Endothelial cell of umbilical vein (primary cell): ENCODE measurements around the gene CHRNA5. TPM values are rescaled to one million over a fixed set of nuclear protein-coding genes. Genes with fewer than 3 reads are reported as not detected.
"Not testable (repeated sequence)": the region's sequence is repeated elsewhere in the genome, so short reads cannot be mapped to it uniquely, and the experiment has no call there.

Source experiments
- BruUV-seq: library from RNA; stranded (reverse); fragments of 400-500 nt; replicated peaks from 2 replicates; lab custom pipeline; 2021; lab: Mats Ljungman, UMichigan
- CTCF ChIA-PET: fragments of 300-600, 350-600 bp; sonication (Branson Sonifier 250); formaldehyde crosslinking; loops from one replicate; lab custom pipeline; 2021; ENCODE audit warnings: antibody characterized with exemption, inconsistent platforms; lab: Charles Lee
- POLR2A ChIA-PET: fragments of 300-600, 350-600 bp; sonication (Branson Sonifier 250); formaldehyde crosslinking; loops from one replicate; lab custom pipeline; 2021; ENCODE audit warnings: antibody characterized with exemption, inconsistent platforms; lab: Charles Lee
- DNase-seq: peaks from one replicate; pipeline ENCODE4 v3.0.0-alpha.2; 2011; ENCODE audit warnings: low read depth, low spot score
- FAIRE-seq: peaks from 2 replicates; lab custom pipeline; 2011; peaks lifted over from hg19 to GRCh38; lab: Jason Lieb, UNC
- H2AFZ ChIP-seq: 2 replicates; pipeline ENCODE4 v1.6.0; 2012; ENCODE audit warnings: low read depth, low read length, control low read depth, inconsistent platforms
- H3K27ac ChIP-seq: 2 replicates; pipeline ENCODE4 v1.5.1; 2011; ENCODE audit warnings: low read depth, mild to moderate bottlenecking, control low read depth, low read length, moderate library complexity; ENCODE audit not compliant: insufficient read depth
- H3K27me3 ChIP-seq, 2 experiments: 2 replicates each; pipeline versions ENCODE4 v1.6.0 to v1.6.1; 2011; ENCODE audit warnings: low read length in 2 of 2, mixed read lengths in 1 of 2; ENCODE audit not compliant: control insufficient read depth in 2 of 2, insufficient read depth in 2 of 2
- H3K36me3 ChIP-seq, 2 experiments: 2 replicates in 1 of 2; 3 replicates in 1 of 2; pipeline ENCODE4 v1.5.1; 2011; ENCODE audit warnings: low read length in 2 of 2, mild to moderate bottlenecking in 1 of 2, moderate library complexity in 1 of 2; ENCODE audit not compliant: control insufficient read depth in 2 of 2, insufficient read depth in 2 of 2; ENCODE audit errors: extremely low read depth in 1 of 2
- H3K4me1 ChIP-seq: 3 replicates; pipeline ENCODE4 v1.5.1; 2011; ENCODE audit warnings: mild to moderate bottlenecking, low read length; ENCODE audit not compliant: control insufficient read depth, insufficient read depth; ENCODE audit errors: extremely low read depth
- H3K4me2 ChIP-seq: 2 replicates; pipeline ENCODE4 v1.6.1; 2011; ENCODE audit warnings: low read length, control low read depth, mixed read lengths; ENCODE audit not compliant: insufficient read depth
- H3K4me3 ChIP-seq, 3 experiments: fragments of 200-600 bp in 1 of 3; sonication (generic), shearing (Covaris generic) in 1 of 3; replicated peaks in 1 of 3; 2 replicates each; pipeline ENCODE4 v1.5.1; 2011 to 2016; ENCODE audit warnings: control low read depth in 3 of 3, low read length in 3 of 3, mild to moderate bottlenecking in 2 of 3, inconsistent platforms in 1 of 3, low read depth in 1 of 3, moderate library complexity in 1 of 3; ENCODE audit not compliant: insufficient read depth in 1 of 3
- H3K79me2 ChIP-seq: 2 replicates; pipeline ENCODE4 v1.6.0; 2012; ENCODE audit warnings: low read length, inconsistent platforms; ENCODE audit not compliant: control insufficient read depth, insufficient read depth
- H3K9ac ChIP-seq: replicated peaks from 2 replicates; pipeline ENCODE3; 2011; ENCODE audit warnings: low read length, control low read depth; ENCODE audit not compliant: insufficient read depth; ENCODE audit errors: extremely low read depth
- H3K9me1 ChIP-seq: replicated peaks from 3 replicates; pipeline ENCODE4 v1.6.0; 2011; ENCODE audit warnings: mild to moderate bottlenecking, low read length; ENCODE audit not compliant: control insufficient read depth, insufficient read depth; ENCODE audit errors: extremely low read depth
- H3K9me3 ChIP-seq: replicated peaks from 2 replicates; pipeline ENCODE4 v1.5.1; 2012; ENCODE audit warnings: low read length, inconsistent platforms; ENCODE audit not compliant: control insufficient read depth, insufficient read depth
- H4K20me1 ChIP-seq: replicated peaks from 2 replicates; pipeline ENCODE3; 2011; ENCODE audit warnings: mild to moderate bottlenecking, low read length; ENCODE audit not compliant: control insufficient read depth, insufficient read depth; ENCODE audit errors: extremely low read depth
- CTCF ChIP-seq, 2 donors: IDR thresholded peaks; 1 replicate in 1 of 2; 2 replicates in 1 of 2; pipeline ENCODE4 v1.5.1; 2011; ENCODE audit warnings: low read length in 2 of 2, mild to moderate bottlenecking in 2 of 2, moderate library complexity in 2 of 2, control low read depth in 1 of 2, inconsistent platforms in 1 of 2, low read depth in 1 of 2; ENCODE audit not compliant: insufficient read depth in 1 of 2; ENCODE audit errors: extremely low read depth in 1 of 2
- EZH2 ChIP-seq: IDR thresholded peaks from 2 replicates; pipeline ENCODE4 v1.6.1; 2012; ENCODE audit warnings: borderline replicate concordance, low read depth, mild to moderate bottlenecking, moderate library complexity, low read length, inconsistent platforms; ENCODE audit not compliant: severe bottlenecking
- FOS ChIP-seq: IDR thresholded peaks from 2 replicates; pipeline ENCODE4 v1.6.1; 2011; ENCODE audit warnings: mild to moderate bottlenecking, low read length, moderate library complexity, borderline replicate concordance; ENCODE audit not compliant: insufficient read depth
- GATA2 ChIP-seq: IDR thresholded peaks from 2 replicates; pipeline ENCODE4 v1.7.0; 2011; ENCODE audit warnings: low read depth, mild to moderate bottlenecking, moderate library complexity, mixed read lengths, low read length; ENCODE audit not compliant: insufficient read length, insufficient read depth
- JUN ChIP-seq: IDR thresholded peaks from 2 replicates; pipeline ENCODE4 v1.6.1; 2011; ENCODE audit warnings: borderline replicate concordance, low read depth; ENCODE audit not compliant: insufficient read length, insufficient read depth
- MAX ChIP-seq: IDR thresholded peaks from 2 replicates; pipeline ENCODE4 v1.6.1; 2011; ENCODE audit not compliant: insufficient read depth, insufficient read length
- MYC ChIP-seq: IDR thresholded peaks from one replicate; pipeline ENCODE4 v1.6.1; 2011; ENCODE audit warnings: mild to moderate bottlenecking, low read depth, low read length
- POLR2A ChIP-seq: IDR thresholded peaks from 2 replicates; pipeline ENCODE4 v1.6.1; 2012; ENCODE audit warnings: low read depth, mild to moderate bottlenecking, control low read depth, low read length
- POLR2AphosphoS5 ChIP-seq: IDR thresholded peaks from 2 replicates; pipeline ENCODE4 v1.6.1; 2012; ENCODE audit warnings: low read depth, mild to moderate bottlenecking, control low read depth, low read length, moderate library complexity; ENCODE audit not compliant: insufficient read depth
- dilution Hi-C: fragments of 300-500 bp; cut with MboI; formaldehyde crosslinking; loops from one replicate; pipeline ENCODE4 v1.15.0; 2019; ENCODE audit warnings: low sequenced_read_pairs; ENCODE audit not compliant: extremely low pct_ligation_motif_present
- intact Hi-C: fragments of 100-400 bp; cut with micrococcal nuclease; formaldehyde crosslinking; loops from one replicate; pipeline ENCODE4 v1.10.0; 2022
- polyA plus RNA-seq, 4 experiments: library from polyadenylated mRNA; depleted of rRNA in 3 of 4; stranded (reverse) in 3 of 4; unstranded in 1 of 4; fragments of >200 nt; gene quantifications; 2 replicates each; pipeline versions ENCODE4 v1.2.1 to v1.2.3, GENCODE V29; 2011 to 2012; ENCODE audit warnings: missing spikeins in 1 of 4
- total RNA-seq: library from RNA; stranded (reverse); gene quantifications from 2 replicates; pipeline ENCODE4 v1.2.3, GENCODE V29; 2021

Gene CHRNA5
- total and polyA plus RNA-seq, 2 donors (not counting 3 experiments of a cell fraction or from before 2014, with no cell fraction given) = 6.4 to 12.7 TPM

DNA sequence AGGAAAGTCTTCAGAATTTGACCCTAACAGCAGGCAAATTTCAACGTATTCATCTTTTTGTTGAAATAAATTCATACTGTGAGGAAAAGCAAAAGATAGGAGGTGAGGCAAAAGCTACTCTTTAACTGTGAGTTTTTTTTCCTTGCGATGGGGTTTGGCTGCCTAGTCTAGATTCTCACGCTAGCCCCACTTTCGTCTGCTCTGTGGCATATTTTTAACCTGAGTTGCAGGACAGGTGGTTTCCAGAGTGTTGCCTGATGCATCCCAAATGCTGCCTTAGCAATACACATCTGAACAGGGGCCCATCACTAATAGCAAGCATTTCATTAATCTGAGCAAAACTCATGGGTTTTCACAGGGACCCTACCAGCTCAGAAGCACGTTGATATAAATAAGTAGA is 13.4 kb upstream of the CHRNA5 start:
- Histone ChIP-seq H3K27me3 (no peaks in the 10 kb centered on the region), H3K36me3 (peaks cover 13 to 15% of the 10 kb centered on the region in 2 experiments), H3K9me3 (no peaks in the 10 kb centered on the region), H4K20me1 (no peaks in the 10 kb centered on the region), H3K27ac (no peak overlapping the region), H3K4me2 (no peak overlapping the region), H3K9me1 (no peaks in the 10 kb centered on the region), H3K79me2 (no peaks in the 10 kb centered on the region), H3K4me3 (no peak overlapping the region), H3K4me1 (no peaks in the 10 kb centered on the region), H2AFZ (no peak overlapping the region), H3K9ac (no peak overlapping the region)
- ChIA-PET CTCF (interaction anchor here (2.2 kb wide), 1 partner anchor 14 kb away, joined by 8 read pairs; the partner anchor contains the start of gene CHRNA5), POLR2A (no interaction called here)
- dilution Hi-C loops = no loop called here
- no peak for TF ChIP-seq GATA2
- TF ChIP-seq MYC = no peak
- intact Hi-C loops = no loop called here
- DNase-seq (no peak), FAIRE-seq (no peak)
- no TSS peak for BruUV-seq

DNA sequence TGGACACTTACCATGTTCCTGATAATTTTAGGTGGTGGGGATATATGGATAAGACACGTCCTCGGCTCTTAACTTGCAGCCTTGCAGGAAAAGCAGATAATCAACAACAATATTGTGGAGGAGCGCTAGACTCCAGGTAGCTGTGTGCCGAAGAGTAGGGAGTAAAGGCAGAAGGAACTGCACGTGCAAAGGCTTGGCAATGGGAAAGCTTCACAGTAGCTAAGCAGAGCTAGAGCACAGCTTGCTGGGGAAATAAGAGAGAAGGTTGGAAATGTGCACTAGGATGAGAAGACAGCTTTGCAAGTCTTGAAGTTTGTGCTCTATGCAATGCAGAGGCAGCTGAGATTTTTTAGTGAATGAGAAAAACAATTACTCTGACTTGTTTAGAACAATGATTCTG is 12.7 kb upstream of the CHRNA5 start:
- TF ChIP-seq FOS (no peak), POLR2AphosphoS5 (no peak), MAX (no peak), JUN (no peak), GATA2 (no peak), MYC (no peak), POLR2A (no peak), EZH2 (no peak), CTCF (IDR thresholded peaks at IDR 0.05; ENCODE audit: extremely low read depth in 1 of 2, insufficient read depth in 1 of 2, low read depth in 1 of 2, low read length in 2 of 2) (no peak)
- intact Hi-C loops (no loop called here), dilution Hi-C loops (no loop called here)
- Histone ChIP-seq H3K27ac (no peak overlapping the region), H3K4me1 (no peaks in the 10 kb centered on the region), H3K27me3 (no peaks in the 10 kb centered on the region), H3K4me3 (no peak overlapping the region), H3K9me3 (no peaks in the 10 kb centered on the region), H2AFZ (no peak overlapping the region), H4K20me1 (no peaks in the 10 kb centered on the region), H3K9me1 (no peaks in the 10 kb centered on the region), H3K4me2 (no peak overlapping the region), H3K79me2 (no peaks in the 10 kb centered on the region), H3K9ac (no peak overlapping the region), H3K36me3 (peaks cover 10 to 12% of the 10 kb centered on the region in 2 experiments)
- ChIA-PET CTCF (interaction anchor here (0.8 to 2.2 kb wide), 2 partner anchors 12 to 14 kb away, joined by 3 to 8 read pairs; partner anchors contain the start of genes CHRNA5 and PSMA4), POLR2A (interaction anchor here (0.6 kb wide), 1 partner anchor 23 kb away, joined by 4 read pairs; no protein-coding TSS in a partner anchor)
- no TSS peak for BruUV-seq
- no peak for FAIRE-seq
- DNase-seq = no peak

DNA sequence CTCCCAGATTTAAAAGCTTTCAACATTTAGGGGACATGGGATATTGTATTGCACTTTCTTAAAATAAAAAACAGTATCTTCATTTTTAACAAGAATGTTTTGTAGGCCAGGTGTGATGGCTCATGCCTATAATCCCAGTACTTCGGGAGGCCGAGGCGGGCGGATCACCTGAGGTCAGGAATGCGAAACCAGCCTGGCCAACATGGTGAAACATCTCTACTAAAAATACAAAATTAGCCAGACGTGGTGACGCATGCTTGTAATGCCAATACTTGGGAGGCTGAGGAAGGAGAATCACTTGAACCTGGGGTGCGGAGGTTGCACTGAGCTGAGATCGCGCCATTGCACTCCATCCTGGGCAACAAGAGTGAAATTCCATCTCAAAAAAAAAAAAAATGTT is 5.1 kb upstream of the CHRNA5 start:
- H3K79me2 ChIP-seq, POLR2A ChIA-PET, DNase-seq, H3K9me1 ChIP-seq, H3K9me3 ChIP-seq, H3K36me3 ChIP-seq, H3K9ac ChIP-seq, H2AFZ ChIP-seq, H4K20me1 ChIP-seq, dilution Hi-C loops, H3K4me1 ChIP-seq, intact Hi-C loops, BruUV-seq, FAIRE-seq, H3K27ac ChIP-seq, H3K4me3 ChIP-seq, H3K4me2 ChIP-seq: not testable (repeated sequence)
- peaks cover 2 to 15% of the 10 kb centered on the region in 2 experiments for H3K27me3 ChIP-seq
- CTCF ChIA-PET = interaction anchor here (0.7 kb wide), 1 partner anchor 9 kb away, joined by 3 read pairs; no protein-coding TSS in a partner anchor
